Skeletal muscle satellite cell (primary cell): ENCODE results near the gene TLCD3A. TPM values are rescaled to one million over a fixed set of nuclear protein-coding genes. Genes with fewer than 3 reads are reported as not detected.
A peak's percentile ranks its signal among the peaks of the same experiment; 100 is the strongest.

Experiments
- H3K27me3 ChIP-seq: 2 replicates; pipeline ENCODE4 v1.7.0; 2013; ENCODE audit warnings: low read length; ENCODE audit not compliant: control insufficient read depth, insufficient read depth
- H3K36me3 ChIP-seq: 2 replicates; pipeline ENCODE4 v1.7.0; 2013; ENCODE audit warnings: mild to moderate bottlenecking, control low read depth, low read length; ENCODE audit not compliant: insufficient read depth
- H3K4me1 ChIP-seq: 2 replicates; pipeline ENCODE4 v1.7.0; 2013; ENCODE audit warnings: low read length; ENCODE audit not compliant: control insufficient read depth, insufficient read depth
- H3K4me2 ChIP-seq: 2 replicates; pipeline ENCODE4 v1.7.0; 2013; ENCODE audit warnings: mild to moderate bottlenecking, low read length
- H3K4me3 ChIP-seq: 2 replicates; pipeline ENCODE4 v1.7.0; 2013; ENCODE audit warnings: low read length
- H3K9ac ChIP-seq: 2 replicates; pipeline ENCODE4 v1.7.0; 2013; ENCODE audit warnings: mild to moderate bottlenecking, low read depth, low read length, moderate library complexity
- H3K9me3 ChIP-seq: replicated peaks from 2 replicates; pipeline ENCODE4 v1.7.0; 2013; ENCODE audit warnings: mild to moderate bottlenecking, control low read depth, low read length
- total RNA-seq: library from RNA; depleted of rRNA; stranded (reverse); fragments of >200 nt; gene quantifications from 2 replicates; pipeline ENCODE4 v1.2.3, GENCODE V29; 2012; rRNA removed

Gene TLCD3A
- total RNA-seq: 30.9 and 36.0 TPM in 2 replicates

GRCh38 chr17:732067-732901 is at the start of gene TLCD3A:
TSS of gene TLCD3A (plus strand) at chr17:732596. CDS start at chr17:732648, 52 bp downstream.
- H3K4me3 ChIP-seq: peak within 1 kb of the TSS; percentile 85
- H3K4me1 ChIP-seq: peaks cover 7% of the 10 kb centered on the region
- peak within 1 kb of the TSS; percentile 98 for H3K4me2 ChIP-seq
- no peaks in the 10 kb centered on the region for H3K9me3 ChIP-seq
- peak within 1 kb of the TSS; percentile 91 for H3K9ac ChIP-seq
- peaks cover 21% of the 10 kb centered on the region for H3K36me3 ChIP-seq
- no peaks in the 10 kb centered on the region for H3K27me3 ChIP-seq

GRCh38 chr17:683040-683439 is 49.4 kb upstream of the TLCD3A start:
- peaks cover 18% of the 10 kb centered on the region for H3K36me3 ChIP-seq
- H3K4me1 ChIP-seq: peaks cover 17% of the 10 kb centered on the region
- no peak overlapping the region for H3K9ac ChIP-seq

DNA sequence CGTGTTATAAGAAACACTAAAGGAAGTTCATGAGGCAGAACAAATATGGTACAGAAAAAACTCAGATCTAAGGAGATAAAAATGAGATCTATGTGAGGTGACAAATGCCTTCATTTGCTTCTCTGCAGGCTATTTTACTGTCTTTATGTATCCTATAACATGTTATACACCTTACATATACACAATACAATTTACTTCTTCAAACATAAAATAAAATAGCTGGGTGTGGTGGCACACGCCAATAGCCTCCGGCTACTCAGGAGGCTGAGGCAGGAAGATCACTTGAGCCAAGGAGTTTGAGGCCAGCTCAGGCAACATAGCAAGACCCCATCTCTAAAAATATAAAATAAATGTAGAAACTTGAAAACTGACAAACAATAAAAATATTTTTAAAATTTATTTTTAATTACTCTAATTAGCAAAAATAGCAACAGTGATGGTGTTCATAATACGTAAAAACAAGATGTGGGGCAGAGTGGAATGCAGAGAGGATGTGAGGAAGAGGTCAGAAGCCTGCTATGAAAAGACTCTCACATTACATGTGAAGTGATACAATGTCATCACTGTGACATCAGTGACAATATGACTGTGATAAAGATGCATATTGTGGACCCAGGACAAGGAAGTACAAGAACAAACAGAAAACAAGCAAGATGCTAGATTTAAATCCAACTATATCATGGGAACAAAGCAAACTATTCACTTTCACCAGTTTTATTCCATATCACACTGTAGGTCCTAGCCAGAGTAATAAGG is 48.7 kb upstream of the TLCD3A start:
- H3K36me3 ChIP-seq: peaks cover 24% of the 10 kb centered on the region
- peaks cover 17% of the 10 kb centered on the region for H3K4me1 ChIP-seq
- H3K9me3 ChIP-seq: no peaks in the 10 kb centered on the region
- H3K4me3 ChIP-seq: no peak overlapping the region
- no peak overlapping the region for H3K4me2 ChIP-seq
- H3K27me3 ChIP-seq: no peaks in the 10 kb centered on the region
- H3K9ac ChIP-seq: no peak overlapping the region

More at GRCh38 chr17:683040-683439, 49.4 kb upstream of the TLCD3A start:
- no peak overlapping the region for H3K4me2 ChIP-seq
- no peaks in the 10 kb centered on the region for H3K27me3 ChIP-seq
- H3K9me3 ChIP-seq: no peaks in the 10 kb centered on the region
- no peak overlapping the region for H3K4me3 ChIP-seq

DNA sequence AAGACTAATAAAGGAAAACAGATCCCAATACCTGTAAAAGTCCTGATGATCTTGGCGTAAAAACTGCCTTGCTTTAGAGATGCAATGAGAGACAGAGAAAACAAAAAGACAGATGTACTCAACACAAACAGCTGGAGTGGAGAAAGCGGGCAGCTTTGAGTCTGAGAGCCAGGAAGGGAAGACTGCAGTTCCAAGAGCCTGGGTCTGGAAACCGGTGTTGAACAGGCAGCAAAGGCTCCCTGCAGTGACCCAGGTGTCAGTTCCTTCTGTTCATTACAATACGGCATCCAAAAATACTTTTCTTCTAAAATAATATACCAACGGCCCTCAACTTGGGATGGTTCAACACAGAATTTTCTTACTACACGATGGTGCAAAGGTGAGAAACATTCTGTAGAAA is 47.4 kb upstream of the TLCD3A start:
- no peaks in the 10 kb centered on the region for H3K27me3 ChIP-seq
- no peaks in the 10 kb centered on the region for H3K9me3 ChIP-seq
- peaks cover 17% of the 10 kb centered on the region for H3K4me1 ChIP-seq
- peaks cover 33% of the 10 kb centered on the region for H3K36me3 ChIP-seq
- no peak overlapping the region for H3K4me3 ChIP-seq
- H3K9ac ChIP-seq: no peak overlapping the region
- H3K4me2 ChIP-seq: no peak overlapping the region

DNA sequence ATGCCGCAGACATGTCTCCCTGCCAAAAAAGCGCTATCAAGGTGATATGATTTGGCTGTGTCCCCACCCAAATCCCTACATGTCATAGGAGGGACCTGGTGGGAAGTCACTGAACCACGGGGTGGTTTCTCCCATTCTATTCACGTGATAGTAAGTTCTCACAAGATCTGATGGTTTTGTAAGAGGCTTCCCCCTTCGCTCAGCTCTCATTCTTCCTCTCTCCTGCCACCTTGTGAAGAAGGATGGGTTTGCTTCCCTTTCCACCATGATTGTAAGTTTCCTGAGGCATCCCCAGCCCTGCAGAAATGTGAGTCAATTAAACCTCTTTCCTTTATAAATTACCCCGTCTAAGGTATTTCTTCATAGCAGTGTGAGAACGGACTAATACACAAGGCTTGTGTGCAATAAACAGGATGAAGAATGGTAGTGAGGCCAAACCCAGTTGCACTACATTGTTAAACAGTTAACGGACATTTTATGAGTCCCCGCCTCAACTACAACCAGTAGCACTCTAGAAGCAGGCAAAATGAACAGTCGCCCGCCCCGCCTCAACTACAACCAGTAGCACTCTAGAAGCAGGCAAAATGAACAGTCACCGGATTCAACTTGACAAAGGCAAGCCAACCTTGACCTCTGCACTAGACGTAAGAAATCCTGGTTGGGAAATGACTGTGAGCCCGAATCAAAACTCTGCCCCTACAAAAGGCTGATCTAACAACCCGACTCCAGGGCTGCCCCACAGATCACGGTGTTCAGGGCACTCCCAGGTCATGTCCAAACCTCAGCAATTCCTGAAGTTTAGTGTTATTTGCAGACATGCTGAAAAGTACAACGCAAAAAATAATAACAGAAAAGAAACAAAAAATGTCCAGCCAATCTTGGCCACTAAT is 44.1 kb upstream of the TLCD3A start:
- no peaks in the 10 kb centered on the region for H3K9me3 ChIP-seq
- no peak overlapping the region for H3K9ac ChIP-seq
- H3K4me3 ChIP-seq: no peak overlapping the region
- peaks cover 25% of the 10 kb centered on the region for H3K4me1 ChIP-seq
- H3K27me3 ChIP-seq: no peaks in the 10 kb centered on the region
- H3K36me3 ChIP-seq: peaks cover 36% of the 10 kb centered on the region
- no peak overlapping the region for H3K4me2 ChIP-seq

DNA sequence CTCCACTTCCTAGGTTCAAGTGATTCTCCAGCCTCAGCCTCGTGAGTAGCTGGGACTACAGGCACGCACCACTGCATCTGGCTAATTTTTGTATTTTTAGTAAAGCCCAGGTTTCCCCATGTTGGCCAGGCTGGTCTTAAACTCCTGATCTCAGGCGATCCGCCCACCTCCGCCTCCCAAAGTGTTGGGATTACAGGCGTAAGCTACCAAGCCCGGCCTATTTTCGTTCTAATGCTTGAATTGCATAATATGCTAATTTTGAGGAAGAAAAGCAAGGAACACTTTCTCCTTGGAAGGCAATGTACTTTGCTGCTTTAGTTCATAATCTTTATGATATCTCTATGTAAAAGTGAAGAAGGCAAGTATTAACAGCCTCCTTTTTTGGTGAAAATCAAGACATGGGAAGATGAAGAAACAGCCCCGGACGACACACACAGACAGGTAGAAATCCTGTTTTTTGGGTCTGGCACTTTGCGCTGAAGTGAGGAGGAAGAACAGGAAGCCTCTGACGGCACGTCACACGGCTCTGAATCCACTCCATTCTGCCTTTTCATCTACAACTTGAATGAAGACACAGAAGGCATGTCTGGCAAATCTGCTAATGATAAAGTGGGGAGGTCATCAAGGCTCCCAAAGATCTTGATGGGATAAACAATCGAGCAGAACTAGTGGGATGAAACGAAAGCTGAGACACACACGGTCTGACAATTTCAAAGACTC is 42.7 kb upstream of the TLCD3A start:
- Histone ChIP-seq H3K36me3 (peaks cover 31% of the 10 kb centered on the region), H3K9ac (no peak overlapping the region), H3K4me1 (peaks cover 35% of the 10 kb centered on the region)

GRCh38 chr17:690361-690760 is 42.0 kb upstream of the TLCD3A start:
- Histone ChIP-seq H3K4me3 (no peak overlapping the region), H3K36me3 (peaks cover 38% of the 10 kb centered on the region), H3K9ac (no peak overlapping the region)

More for the DNA sequence above, 42.7 kb upstream of the TLCD3A start:
- Histone ChIP-seq H3K4me3 (no peak overlapping the region), H3K9me3 (no peaks in the 10 kb centered on the region), H3K4me2 (no peak overlapping the region), H3K27me3 (no peaks in the 10 kb centered on the region)

GRCh38 chr17:691423-691822 is 41.0 kb upstream of the TLCD3A start:
- H3K36me3 ChIP-seq: peaks cover 43% of the 10 kb centered on the region
- H3K9ac ChIP-seq: peak overlapping the region; percentile 83
- no peak overlapping the region for H3K4me3 ChIP-seq
- no peaks in the 10 kb centered on the region for H3K27me3 ChIP-seq
- H3K9me3 ChIP-seq: no peaks in the 10 kb centered on the region
- peak overlapping the region; percentile 28 for H3K4me2 ChIP-seq
- H3K4me1 ChIP-seq: peaks cover 48% of the 10 kb centered on the region

More at GRCh38 chr17:690361-690760, 42.0 kb upstream of the TLCD3A start:
- Histone ChIP-seq H3K4me1 (peaks cover 41% of the 10 kb centered on the region), H3K27me3 (no peaks in the 10 kb centered on the region), H3K4me2 (no peak overlapping the region), H3K9me3 (no peaks in the 10 kb centered on the region)

GRCh38 chr17:692116-692515 is 40.3 kb upstream of the TLCD3A start:
- peak overlapping the region; percentile 83 for H3K9ac ChIP-seq
- H3K4me2 ChIP-seq: peak overlapping the region; percentile 60
- H3K36me3 ChIP-seq: peaks cover 46% of the 10 kb centered on the region
- H3K27me3 ChIP-seq: no peaks in the 10 kb centered on the region
- peaks cover 49% of the 10 kb centered on the region for H3K4me1 ChIP-seq
- peak overlapping the region; percentile 7 for H3K4me3 ChIP-seq
- no peaks in the 10 kb centered on the region for H3K9me3 ChIP-seq

DNA sequence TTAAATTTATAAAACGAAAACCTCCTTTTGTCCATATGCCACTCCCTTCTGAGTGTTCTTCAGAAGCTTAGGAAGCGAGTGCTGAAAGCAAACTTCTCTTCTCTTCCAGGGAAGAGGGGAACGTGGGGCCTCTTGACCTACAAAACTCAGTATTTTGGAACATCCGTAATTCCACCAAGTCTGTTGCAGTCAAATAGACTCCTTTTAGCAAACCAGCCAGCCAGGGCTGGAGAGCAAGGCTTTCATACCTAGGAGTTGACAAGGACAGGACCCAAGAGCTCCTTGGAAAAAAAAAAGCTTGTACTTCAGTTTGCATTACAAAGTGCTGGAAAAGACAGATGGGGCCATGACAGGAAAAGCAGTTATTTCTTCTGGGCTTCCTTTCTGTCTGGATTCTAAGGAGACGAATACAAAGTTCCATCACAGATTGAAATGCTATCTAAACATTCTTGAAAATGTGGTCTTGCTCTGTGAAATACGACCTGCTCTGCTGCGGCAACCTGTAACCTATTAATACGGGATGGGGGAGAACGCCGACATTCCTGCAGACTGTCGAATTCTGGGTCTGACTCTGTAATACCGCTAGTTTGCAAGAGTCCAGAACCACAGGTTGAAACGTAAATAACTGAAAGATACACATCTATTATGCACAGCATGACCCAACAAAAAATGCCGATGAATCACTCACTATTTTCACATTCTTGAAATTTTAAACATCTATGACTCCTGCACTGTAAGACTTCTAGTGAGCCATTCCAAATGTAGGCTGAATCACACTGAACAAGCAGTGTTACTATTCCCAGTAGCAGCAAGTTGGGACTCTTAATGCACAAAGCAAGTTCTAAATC is 38.4 kb upstream of the TLCD3A start:
- Histone ChIP-seq H3K4me2 (peak overlapping the region; percentile 73), H3K9me3 (no peaks in the 10 kb centered on the region), H3K9ac (peak overlapping the region; percentile 82), H3K27me3 (no peaks in the 10 kb centered on the region), H3K4me1 (peaks cover 49% of the 10 kb centered on the region), H3K4me3 (peak overlapping the region; percentile 3), H3K36me3 (peaks cover 43% of the 10 kb centered on the region)
